MV-4-11 (cell line): ENCODE data around the gene REX1BD.
A peak's percentile ranks its signal among the peaks of the same experiment; 100 is the strongest.

Experiments used
- DNase-seq: peaks from one replicate; lab custom pipeline; 2025; lab: John Stamatoyannopoulos, UW

The REX1BD gene

GRCh38 chr19:18616023-18616422 lies 27.4 kb downstream of the REX1BD start:
- no peak for DNase-seq

GRCh38 chr19:18617562-18617961 lies 29.0 kb downstream of the REX1BD start:
- DNase-seq = no peak

- DNase-seq = no peak
Measured at GRCh38 chr19:18618236-18618635, 29.6 kb downstream of the REX1BD start.

- DNase-seq = no peak
Measured at GRCh38 chr19:18620311-18620710, 31.7 kb downstream of the REX1BD start.

GRCh38 chr19:18620902-18621301 lies 32.3 kb downstream of the REX1BD start:
- DNase-seq = no peak

GRCh38 chr19:18626906-18627305 lies 38.3 kb downstream of the REX1BD start:
- no peak for DNase-seq

- peak; percentile 15 for DNase-seq
Measured at GRCh38 chr19:18629166-18630088, 40.8 kb downstream of the REX1BD start.

- DNase-seq = no peak
Measured at GRCh38 chr19:18633321-18633720, 44.7 kb downstream of the REX1BD start.

GRCh38 chr19:18634612-18635297 lies 46.2 kb downstream of the REX1BD start:
- no peak for DNase-seq

GRCh38 chr19:18635831-18636182 lies 47.2 kb downstream of the REX1BD start:
- no peak for DNase-seq

- DNase-seq = peak; percentile 98
Measured at GRCh38 chr19:18636183-18636968, 47.8 kb downstream of the REX1BD start.

GRCh38 chr19:18636969-18637629 lies 48.5 kb downstream of the REX1BD start, which contains the start of gene KLHL26:
Gene KLHL26 (plus strand): TSS chr19:18637028. CDS start chr19:18637055, 27 bp downstream.
- no peak for DNase-seq

- no peak for DNase-seq
Measured at GRCh38 chr19:18637673-18638630, 49.4 kb downstream of the REX1BD start.

GRCh38 chr19:18639706-18640243 lies 51.2 kb downstream of the REX1BD start:
- peak; percentile 34 for DNase-seq
